Ramos (cell line): Measurements from ENCODE around the gene PACSIN3.
"Not testable (repeated sequence)": the region's sequence is repeated elsewhere in the genome, so short reads cannot be mapped to it uniquely, and the experiment has no call there.

ENCODE experiments used
- in situ Hi-C: fragments of 300-500 bp; cut with MboI; formaldehyde crosslinking; loops from one replicate; pipeline ENCODE4 v1.14.3; 2022; ENCODE audit warnings: low sequenced_read_pairs; ENCODE audit not compliant: unreplicated experiment

The PACSIN3 gene

GRCh38 chr11:47186076-47186699 lies at the start of gene PACSIN3:
Gene PACSIN3, minus strand, starts transcription at chr11:47186434. Its CDS starts 3,707 bp downstream, at chr11:47182727.
- in situ Hi-C loops: no loop called here

DNA sequence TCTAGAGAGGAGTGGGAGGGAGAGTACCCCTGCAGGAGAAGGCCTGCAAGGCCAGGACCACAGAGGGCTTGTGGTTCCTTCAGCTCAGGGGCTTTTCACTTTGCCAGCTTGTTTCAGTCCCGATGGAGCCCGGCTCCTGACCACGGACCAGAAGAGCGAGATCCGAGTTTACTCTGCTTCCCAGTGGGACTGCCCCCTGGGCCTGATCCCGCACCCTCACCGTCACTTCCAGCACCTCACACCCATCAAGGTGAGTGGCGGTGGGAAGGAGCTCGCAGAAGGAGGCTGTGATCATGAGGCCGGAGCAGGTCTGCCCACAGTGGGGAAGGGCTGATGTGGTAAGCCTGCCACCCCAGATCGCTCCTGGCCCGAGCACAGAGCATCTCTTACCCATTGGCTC lies 48.9 kb upstream of the PACSIN3 start:
- in situ Hi-C loops: no loop called here

DNA sequence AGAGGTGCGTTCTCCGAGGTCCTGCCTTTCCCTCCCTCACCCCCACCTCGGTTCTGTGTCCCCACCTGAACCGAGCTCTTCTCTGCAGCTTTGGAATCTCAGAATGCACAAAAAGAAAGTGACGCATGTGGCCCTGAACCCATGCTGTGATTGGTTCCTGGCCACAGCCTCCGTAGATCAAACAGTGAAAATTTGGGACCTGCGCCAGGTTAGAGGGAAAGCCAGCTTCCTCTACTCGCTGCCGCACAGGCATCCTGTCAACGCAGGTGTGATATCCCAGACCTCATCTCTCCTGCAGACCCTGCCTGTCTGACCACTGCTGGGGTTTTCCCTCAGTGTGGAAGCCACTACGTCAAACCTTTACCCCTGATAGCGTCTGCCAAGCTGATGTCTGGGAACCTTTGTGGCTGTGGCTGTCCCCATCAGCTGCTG lies 48.5 kb upstream of the PACSIN3 start:
- in situ Hi-C loops: no loop called here

DNA sequence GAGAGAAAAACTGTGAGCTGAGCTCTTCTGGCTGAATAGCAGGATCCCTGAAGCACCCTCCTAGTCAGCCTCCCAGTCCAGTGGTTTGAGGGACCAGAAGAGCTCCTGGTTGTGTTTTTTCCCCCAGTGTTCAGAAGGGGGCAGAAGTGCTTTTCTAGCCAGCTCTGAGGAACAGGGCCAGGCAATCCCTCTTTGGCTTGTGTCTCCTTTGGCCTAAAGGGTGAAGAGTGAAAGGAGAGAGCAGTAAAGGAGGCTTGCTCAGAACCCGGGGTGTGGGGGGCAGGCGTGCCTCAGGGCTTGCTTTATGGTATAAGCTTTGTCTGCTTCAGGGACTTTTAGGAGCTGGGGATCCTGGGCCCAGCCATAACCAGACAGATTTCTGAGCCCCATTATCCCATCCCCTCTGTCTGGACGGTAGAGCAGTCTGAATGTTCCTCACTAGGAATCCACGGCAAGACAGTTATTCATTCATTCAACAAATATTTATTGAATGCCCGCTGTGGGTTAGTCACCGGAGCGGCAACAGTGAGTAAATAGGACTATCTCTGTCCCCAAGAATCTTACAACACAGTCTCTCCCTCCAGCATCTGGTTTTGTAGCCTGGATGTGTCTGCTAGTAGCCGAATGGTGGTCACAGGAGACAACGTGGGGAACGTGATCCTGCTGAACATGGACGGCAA lies 47.9 kb upstream of the PACSIN3 start:
- in situ Hi-C loops: no loop called here

DNA sequence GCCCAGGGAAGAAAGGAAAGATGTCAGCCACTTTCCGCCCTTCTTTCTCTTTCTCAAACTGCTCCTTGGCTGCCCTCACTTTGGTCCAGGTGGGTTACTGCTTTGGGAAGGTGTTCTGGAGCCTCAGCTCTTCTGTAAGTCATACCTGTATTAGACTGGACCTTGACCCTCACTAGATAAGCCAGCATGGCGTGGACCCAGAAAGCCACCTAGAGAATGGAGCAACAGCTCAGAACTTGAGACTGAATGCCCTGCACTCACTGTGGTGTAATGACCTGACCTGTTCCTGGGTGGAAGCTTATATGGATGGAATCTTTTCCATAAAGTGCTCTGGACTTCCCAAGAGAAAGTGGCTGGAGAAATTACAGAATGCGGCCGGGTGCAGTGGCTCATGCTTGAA lies 46.8 kb upstream of the PACSIN3 start:
- in situ Hi-C loops: no loop called here

GRCh38 chr11:47229161-47229560 lies 42.9 kb upstream of the PACSIN3 start:
- in situ Hi-C loops: no loop called here

- in situ Hi-C loops: no loop called here
Measured at GRCh38 chr11:47225552-47226400, 39.5 kb upstream of the PACSIN3 start.

DNA sequence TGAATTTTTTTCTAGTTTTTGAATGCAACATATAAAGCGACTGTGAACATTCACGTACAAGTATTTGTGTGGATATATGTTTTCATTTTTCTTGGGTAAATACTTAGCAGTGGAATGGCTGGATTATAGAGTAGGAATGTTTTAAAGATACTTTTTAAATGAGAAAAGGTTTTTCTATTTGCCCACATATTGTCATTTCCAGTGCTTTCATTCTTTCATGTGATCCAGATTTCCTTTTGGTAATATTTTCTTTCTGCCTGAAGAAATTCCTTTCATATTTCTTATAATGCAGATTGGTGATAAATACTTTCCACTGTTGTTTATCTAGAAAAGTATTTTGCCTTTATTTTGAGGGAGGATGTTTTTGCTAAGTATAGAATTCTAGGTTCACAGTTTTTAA lies 36.5 kb upstream of the PACSIN3 start:
- in situ Hi-C loops: no loop called here

DNA sequence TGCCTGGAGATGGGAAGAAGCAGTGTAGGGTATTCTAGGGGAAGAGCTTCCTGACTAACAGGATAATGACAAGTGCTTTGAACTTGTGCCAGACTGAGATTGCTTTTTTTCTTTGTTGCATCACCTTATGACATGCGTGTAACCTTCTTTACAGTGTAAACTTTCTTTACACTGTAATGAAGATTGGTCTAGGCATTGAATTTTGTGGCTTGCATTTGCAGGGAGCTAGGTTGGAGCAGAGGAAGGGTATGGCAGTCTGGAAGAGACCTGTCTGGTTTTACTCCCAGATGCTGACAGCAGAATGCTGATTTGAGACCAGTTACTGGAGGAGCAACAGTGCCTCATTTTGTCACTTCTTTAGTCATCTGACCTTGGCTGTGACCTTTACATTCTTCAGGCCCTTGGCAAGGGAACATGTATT lies 34.2 kb upstream of the PACSIN3 start:
- in situ Hi-C loops: no loop called here

DNA sequence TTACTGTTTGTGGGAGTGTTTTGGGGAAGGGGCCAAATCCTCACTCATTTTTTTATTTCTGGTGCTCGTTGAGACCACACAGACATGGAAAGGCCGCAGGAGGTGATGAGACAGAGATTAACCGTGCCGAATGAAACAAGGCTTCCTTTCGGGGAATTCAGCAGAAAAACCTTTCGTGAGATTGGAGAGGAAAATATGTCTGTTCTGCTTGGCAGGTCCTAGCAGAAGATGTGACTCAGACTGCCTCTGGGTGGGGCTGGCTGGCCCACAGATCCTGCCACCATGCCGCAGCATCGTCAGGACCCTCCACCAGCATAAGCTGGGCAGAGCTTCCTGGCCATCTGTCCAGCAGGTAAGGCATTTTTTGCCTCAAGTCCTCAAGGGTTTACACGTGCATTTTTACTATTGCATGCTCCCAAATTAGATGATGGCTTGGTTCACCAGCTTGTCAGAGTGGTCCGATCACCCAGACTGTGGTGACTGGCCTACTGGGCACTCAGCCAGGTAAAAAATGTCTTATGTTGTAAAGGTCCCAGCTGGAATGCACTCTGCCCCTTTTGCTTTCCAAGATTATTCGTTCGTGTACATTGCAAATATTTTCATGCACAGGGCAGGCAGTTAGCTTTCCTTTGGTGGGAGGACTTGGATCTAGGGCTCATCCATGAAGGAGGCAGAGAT lies 30.0 kb upstream of the PACSIN3 start:
- in situ Hi-C loops: no loop called here

GRCh38 chr11:47215366-47215910 lies 29.2 kb upstream of the PACSIN3 start:
- in situ Hi-C loops: no loop called here

DNA sequence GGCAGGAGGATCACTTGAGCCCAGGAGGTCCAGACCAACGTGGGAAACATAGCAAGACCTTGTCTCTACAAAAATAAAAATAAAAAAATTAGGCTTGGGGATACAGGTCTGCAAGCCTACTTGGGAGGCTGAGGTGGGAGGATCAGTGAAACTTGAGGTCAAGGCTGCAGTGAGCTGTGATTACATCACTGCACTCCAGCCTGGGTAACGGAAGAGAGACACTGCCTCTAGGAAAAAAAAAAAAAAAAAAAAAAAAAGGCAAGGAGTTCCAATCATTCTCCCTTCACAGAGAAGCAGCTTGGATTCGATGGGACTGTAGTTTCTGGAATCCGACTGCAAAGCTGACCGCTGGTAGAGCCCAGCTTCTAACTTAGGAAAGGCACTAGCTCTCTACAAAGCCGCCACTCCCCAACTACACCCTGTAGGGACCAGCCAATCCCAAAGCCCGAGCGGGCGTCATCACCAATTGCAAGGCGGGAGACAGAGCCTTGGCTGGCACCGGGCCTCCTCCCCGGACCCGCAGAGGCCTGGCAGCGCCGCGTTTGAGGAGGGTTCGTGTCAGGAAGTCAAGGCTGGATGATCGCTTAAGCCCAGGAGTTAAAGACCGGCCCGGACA lies 27.8 kb upstream of the PACSIN3 start:
- in situ Hi-C loops: no loop called here

DNA sequence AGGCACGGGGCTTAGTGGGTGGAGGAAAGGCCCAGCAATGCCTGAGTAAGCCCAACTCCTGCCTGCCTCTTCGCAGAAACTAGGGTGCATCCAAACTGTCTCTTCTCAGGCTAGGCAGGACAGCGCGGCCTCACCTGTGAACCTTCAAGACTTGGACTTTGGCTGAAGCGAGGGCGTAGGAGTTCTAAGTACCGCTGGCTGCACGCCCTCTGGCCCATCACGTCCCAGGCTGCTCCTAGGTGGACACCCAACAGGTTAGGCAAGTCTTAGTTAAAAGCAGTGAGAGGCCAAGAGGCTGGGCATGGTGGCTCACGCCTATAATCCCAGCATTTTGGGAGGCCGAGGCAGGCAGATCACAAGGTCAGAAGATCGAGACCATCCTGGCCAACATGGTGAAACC lies 26.7 kb upstream of the PACSIN3 start:
- in situ Hi-C loops: no loop called here

- in situ Hi-C loops: no loop called here
Measured at GRCh38 chr11:47208628-47209027, 22.4 kb upstream of the PACSIN3 start.

DNA sequence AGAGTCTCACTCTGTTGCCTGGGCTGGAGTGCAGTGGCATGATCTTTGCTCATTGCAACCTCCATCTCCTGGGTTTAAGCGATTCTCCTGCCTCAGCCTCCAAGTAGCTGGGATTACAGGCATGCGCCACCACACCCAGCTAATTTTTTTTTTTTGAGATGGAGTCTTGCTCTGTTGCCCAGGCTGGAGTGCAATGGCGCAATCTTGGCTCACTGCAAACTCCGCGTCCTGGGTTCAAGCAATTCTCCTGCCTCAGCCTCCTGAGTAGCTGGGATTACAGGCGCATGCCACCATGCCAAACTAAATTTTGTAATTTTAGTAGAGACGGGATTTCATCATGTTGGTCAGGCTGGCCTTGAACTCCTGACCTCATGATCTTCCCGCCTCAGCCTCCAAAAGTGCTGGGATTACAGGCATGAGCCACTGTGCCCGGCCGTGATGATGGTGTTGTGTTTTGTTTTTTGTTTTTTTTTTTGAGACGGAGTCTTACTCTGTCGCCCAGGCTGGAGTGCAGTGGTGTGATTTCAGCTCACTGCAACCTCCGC lies 21.8 kb upstream of the PACSIN3 start:
- in situ Hi-C loops: not testable (repeated sequence)

- in situ Hi-C loops: no loop called here
Measured at GRCh38 chr11:47207459-47207858, 21.2 kb upstream of the PACSIN3 start.

- in situ Hi-C loops: not testable (repeated sequence)
Measured at GRCh38 chr11:47206577-47206976, 20.3 kb upstream of the PACSIN3 start.

GRCh38 chr11:47204637-47204989 lies 18.4 kb upstream of the PACSIN3 start:
- in situ Hi-C loops: no loop called here

- in situ Hi-C loops: no loop called here
Measured at GRCh38 chr11:47202576-47202975, 16.3 kb upstream of the PACSIN3 start.

DNA sequence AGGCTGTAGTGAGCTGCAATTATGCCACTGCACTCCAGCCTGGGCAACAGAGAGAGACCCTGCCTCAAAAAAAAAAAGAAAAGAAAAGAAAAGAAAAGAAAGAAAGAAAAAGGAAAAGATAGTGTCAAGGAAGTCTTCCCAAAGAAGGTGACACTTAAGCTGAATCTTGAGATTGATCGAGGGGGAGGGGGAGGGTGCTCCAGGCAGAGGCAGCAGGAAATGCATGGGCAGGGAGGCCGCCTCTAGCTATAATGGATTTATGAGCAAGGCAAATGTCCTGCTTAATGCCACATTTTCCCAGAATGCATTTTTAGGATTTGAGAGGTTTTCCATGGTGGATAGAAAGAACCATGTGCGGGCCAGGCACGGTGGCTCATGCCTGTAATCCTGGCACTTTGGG lies 14.8 kb upstream of the PACSIN3 start:
- in situ Hi-C loops: no loop called here
